PFSK-1 (cell line): ENCODE measurements around the gene CISH.

Source experiments
- POLR2AphosphoS5 ChIP-seq: IDR thresholded peaks from 2 replicates; pipeline ENCODE4 v1.6.1; 2012; ENCODE audit warnings: low read depth, mild to moderate bottlenecking, control low read depth, low read length, moderate library complexity
- TAF1 ChIP-seq: IDR thresholded peaks from 2 replicates; pipeline ENCODE4 v1.6.1; 2012; ENCODE audit warnings: low read length, control low read depth, borderline replicate concordance; ENCODE audit not compliant: insufficient read depth

DNA sequence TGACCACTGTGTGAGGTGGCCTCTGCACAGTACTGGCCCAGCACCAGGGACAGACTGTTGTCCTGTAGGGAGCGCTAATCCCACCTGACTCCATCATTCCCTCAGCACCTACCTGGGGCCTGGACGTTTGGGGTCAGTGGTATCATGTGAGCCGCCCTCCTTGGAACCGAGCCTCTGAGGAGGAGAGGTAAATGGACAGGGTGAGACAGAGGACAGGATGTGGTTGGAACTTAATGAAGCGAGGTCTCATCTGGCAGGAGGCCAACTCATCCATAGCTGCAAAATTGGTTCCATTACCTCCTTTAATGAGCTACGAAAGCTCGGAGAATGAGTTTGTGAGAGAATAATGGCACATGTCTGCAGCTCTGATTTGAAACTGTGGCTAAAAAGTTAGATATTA lies 19.3 kb upstream of the CISH start:
- no peak for TF ChIP-seq POLR2AphosphoS5
- no peak for TF ChIP-seq TAF1
